Psoas muscle (tissue), 8 donors: Measurements from ENCODE around the gene SLC1A1. TPM values are rescaled to one million over a fixed set of nuclear protein-coding genes. Genes with fewer than 3 reads are reported as not detected.
A peak's percentile ranks its signal among the peaks of the same experiment; 100 is the strongest.

Source experiments
- ATAC-seq, 4 donors: fragments of 200-7000 bp; cut with Tn5 transposase; one replicate each; pipeline ENCODE4 v1.9.1; 2020; ENCODE audit warnings: moderate library complexity in 3 of 4, mild to moderate bottlenecking in 2 of 4
- DNase-seq, 2 donors: peaks; one replicate each; pipeline ENCODE4 v3.0.0-alpha.2; 2020
- H3K27ac ChIP-seq: fragments of 200-600 bp; one replicate; pipeline ENCODE4 v1.8.0; 2022
- H3K27me3 ChIP-seq, 3 donors: fragments of 200-600 bp in 1 of 3; one replicate each; pipeline versions ENCODE4 v1.6.1 to v1.8.0; 2013 to 2022; ENCODE audit warnings: low read length in 2 of 3, mild to moderate bottlenecking in 2 of 3, moderate library complexity in 1 of 3; ENCODE audit not compliant: insufficient read depth in 3 of 3
- H3K36me3 ChIP-seq, 2 donors: fragments of 200-600 bp in 1 of 2; one replicate each; pipeline versions ENCODE4 v1.6.1 to v1.8.0; 2013 to 2022; ENCODE audit warnings: low read depth in 1 of 2, mild to moderate bottlenecking in 1 of 2, moderate library complexity in 1 of 2; ENCODE audit not compliant: insufficient read depth in 1 of 2
- H3K4me1 ChIP-seq: fragments of 200-600 bp; one replicate; pipeline ENCODE4 v1.8.0; 2022
- H3K4me3 ChIP-seq: fragments of 200-600 bp; one replicate; pipeline ENCODE4 v1.8.0; 2022; ENCODE audit warnings: mild to moderate bottlenecking
- H3K9me3 ChIP-seq: fragments of 200-600 bp; one replicate; pipeline ENCODE4 v1.8.0; 2022
- WGBS, 3 donors: extraction: QIAGEN DNeasy Blood & Tissue Kit; methylation state at CpG; one replicate each; pipeline versions ENCODE4 v1.1.6 to v1.1.7; 2013; 5-methylcytosine and 5-hydroxymethylcytosine counted together
- intact Hi-C, 2 donors: fragments of 100-400 bp; cut with DNase I; formaldehyde crosslinking; loops; one replicate each; pipeline versions ENCODE4 v1.11.0 to v1.14.2; 2022
- polyA plus RNA-seq, 3 donors: library from polyadenylated mRNA; stranded (reverse); fragments of 200-250 nt; gene quantifications; one replicate each; pipeline ENCODE4 v1.2.3, GENCODE V29; 2013
- total RNA-seq, 4 donors: library from RNA; stranded (reverse); fragmentation: NEBNext Ultra II Directional in 2 of 4; extraction: Animal tissue kit (Norgen Biotek cat#: 25700) in 2 of 4; gene quantifications; one replicate each; pipeline versions ENCODE4 v1.2.1 to v1.2.4, GENCODE V29; 2021 to 2023
- TF ChIP-seq, protein P1 (sequence below): fragments of 200-600 bp; IDR thresholded peaks from one replicate; pipeline ENCODE4 v1.8.0; 2022; ENCODE audit warnings: antibody characterized with exemption
- donor health status: healthy with polysubstance abuse.
- donor health status: DM: no; HTN: no; CAD: no; lungs with moderate emphysema.
- donor health status: Bipolar disorder and iron deficiency.
- donor health status: healthy.
- donor health status: DM: yes; HTN: yes; CAD: no.
- donor health status: DM: no; HTN: no; CAD: no.
- donor health status: DM: no; HTN: no; CAD: no.
- donor health status: DM: yes; HTN: yes; CAD: no.

SLC1A1 gene
- total and polyA plus RNA-seq, 7 donors: 0.43 to 1.3 (median 1.0) TPM

DNA sequence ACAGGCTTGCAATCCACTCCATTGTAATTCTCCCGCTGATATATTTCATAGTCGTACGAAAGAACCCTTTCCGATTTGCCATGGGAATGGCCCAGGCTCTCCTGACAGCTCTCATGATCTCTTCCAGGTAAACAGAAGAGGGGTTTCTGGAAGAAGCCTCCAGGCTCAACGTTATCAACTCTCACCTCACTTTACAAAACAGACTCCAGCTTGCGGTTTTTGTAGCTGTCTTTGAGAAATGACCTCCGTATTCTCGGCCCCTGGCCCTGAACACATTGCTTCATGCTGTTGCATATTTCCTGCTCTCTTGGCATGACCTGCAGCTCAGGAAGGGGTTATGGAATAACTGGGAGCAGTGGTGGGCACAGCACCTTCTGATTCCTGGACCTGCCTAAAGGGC is 85.7 kb downstream of the SLC1A1 start:
- ATAC-seq (peak in 3 of 4 donors; percentile 9 to 26 (median 15)), DNase-seq (no peak)
- TF ChIP-seq, protein P1, sequence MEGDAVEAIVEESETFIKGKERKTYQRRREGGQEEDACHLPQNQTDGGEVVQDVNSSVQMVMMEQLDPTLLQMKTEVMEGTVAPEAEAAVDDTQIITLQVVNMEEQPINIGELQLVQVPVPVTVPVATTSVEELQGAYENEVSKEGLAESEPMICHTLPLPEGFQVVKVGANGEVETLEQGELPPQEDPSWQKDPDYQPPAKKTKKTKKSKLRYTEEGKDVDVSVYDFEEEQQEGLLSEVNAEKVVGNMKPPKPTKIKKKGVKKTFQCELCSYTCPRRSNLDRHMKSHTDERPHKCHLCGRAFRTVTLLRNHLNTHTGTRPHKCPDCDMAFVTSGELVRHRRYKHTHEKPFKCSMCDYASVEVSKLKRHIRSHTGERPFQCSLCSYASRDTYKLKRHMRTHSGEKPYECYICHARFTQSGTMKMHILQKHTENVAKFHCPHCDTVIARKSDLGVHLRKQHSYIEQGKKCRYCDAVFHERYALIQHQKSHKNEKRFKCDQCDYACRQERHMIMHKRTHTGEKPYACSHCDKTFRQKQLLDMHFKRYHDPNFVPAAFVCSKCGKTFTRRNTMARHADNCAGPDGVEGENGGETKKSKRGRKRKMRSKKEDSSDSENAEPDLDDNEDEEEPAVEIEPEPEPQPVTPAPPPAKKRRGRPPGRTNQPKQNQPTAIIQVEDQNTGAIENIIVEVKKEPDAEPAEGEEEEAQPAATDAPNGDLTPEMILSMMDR: no peak
- no peaks in the 10 kb centered on the region for H3K36me3 ChIP-seq
- H3K27ac ChIP-seq: peak overlapping the region; percentile 46
- intact Hi-C loops: no loop called here
- H3K4me3 ChIP-seq: no peak overlapping the region
- no peaks in the 10 kb centered on the region for H3K27me3 ChIP-seq
- no peaks in the 10 kb centered on the region for H3K4me1 ChIP-seq
- 80 to 86% (median 83%) methylated on average over 8 of the region's 8 CpGs for WGBS, 3 donors
- no peaks in the 10 kb centered on the region for H3K9me3 ChIP-seq

DNA sequence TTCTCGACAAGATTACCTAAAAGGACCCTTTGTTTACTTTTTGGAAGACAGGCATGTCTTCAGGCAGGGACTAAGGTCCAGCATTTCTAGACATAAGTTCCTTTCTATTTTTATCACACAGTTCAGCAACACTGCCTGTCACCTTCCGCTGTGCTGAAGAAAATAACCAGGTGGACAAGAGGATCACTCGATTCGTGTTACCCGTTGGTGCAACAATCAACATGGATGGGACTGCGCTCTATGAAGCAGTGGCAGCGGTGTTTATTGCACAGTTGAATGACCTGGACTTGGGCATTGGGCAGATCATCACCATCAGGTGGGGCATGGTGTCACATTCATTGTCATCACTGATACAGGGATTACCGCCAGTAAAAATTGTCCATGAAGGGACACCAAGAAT is 86.2 kb downstream of the SLC1A1 start:
- no peak for DNase-seq

DNA sequence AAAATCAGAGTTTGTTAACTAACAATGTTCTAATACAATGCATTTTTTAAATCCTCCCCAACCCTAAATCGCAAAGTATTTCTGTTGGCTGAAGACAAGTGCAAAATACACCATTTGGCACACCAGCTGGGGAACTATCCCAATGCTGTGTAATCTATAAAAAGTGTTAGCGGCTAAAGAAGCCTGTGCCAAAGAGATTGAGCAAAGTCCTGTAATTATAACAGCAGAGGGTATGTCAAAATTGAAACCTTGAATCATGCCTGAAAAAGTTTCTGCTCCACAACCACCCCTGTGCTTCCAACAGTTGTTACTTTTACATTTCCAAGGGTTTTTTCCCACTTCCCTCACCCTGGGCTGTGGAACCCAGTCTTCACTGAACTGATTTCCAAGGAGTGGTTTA is 88.7 kb downstream of the SLC1A1 start:
- DNase-seq: no peak
- Histone ChIP-seq H3K36me3 (no peaks in the 10 kb centered on the region), H3K27me3 (no peaks in the 10 kb centered on the region), H3K4me3 (no peak overlapping the region), H3K4me1 (no peaks in the 10 kb centered on the region), H3K27ac (no peak overlapping the region), H3K9me3 (no peaks in the 10 kb centered on the region)
- intact Hi-C loops: no loop called here
- WGBS, 3 donors: 41 to 60% (median 45%) methylated on average over 2 of the region's 2 CpGs
- ATAC-seq: no peak
- TF ChIP-seq, protein P1: no peak

More for the DNA sequence above, 86.2 kb downstream of the SLC1A1 start:
- no peaks in the 10 kb centered on the region for H3K9me3 ChIP-seq
- H3K4me3 ChIP-seq: no peak overlapping the region
- ATAC-seq: peak; percentile 89 to 97 (median 96)
- no peaks in the 10 kb centered on the region for H3K4me1 ChIP-seq
- peak overlapping the region; percentile 46 for H3K27ac ChIP-seq
- intact Hi-C loops: no loop called here
- H3K27me3 ChIP-seq: no peaks in the 10 kb centered on the region
- TF ChIP-seq, protein P1: no peak
- WGBS, 3 donors: 60 to 68% (median 63%) methylated on average over 8 of the region's 8 CpGs
- H3K36me3 ChIP-seq: no peaks in the 10 kb centered on the region

DNA sequence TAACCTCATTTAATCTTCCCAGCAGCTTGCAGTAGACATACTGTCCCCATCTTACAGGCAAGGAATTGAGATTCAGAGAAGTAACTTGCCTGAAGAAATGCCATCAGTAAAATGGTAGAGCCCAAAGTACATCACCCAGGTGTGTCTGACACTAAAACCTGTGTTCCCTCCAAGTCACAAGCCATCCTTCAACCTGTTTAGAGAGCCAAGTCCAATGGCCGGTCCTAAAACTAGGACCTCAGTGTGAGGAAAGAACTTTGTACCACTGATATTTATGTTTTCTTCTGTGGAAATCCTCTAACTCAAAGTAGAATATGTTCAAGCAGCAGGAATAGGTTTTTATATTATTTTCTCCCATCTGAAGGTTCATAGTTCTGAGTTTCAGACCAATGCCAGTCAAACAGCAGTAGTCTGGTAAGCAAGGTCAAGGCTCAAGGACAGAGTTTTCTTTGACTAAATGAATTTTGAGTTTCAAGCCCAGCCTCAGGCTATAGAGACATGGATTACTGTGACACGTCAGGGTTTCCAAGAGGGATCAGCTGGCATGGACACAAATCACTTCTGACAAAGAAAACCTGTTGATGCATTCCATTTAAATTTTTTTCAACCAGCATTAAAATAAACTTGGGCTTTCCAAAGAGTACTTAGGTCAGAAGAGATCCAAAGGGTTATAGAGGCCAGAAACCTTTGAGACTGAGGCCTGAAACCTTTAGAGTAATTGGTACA is 90.9 kb downstream of the SLC1A1 start:
- Histone ChIP-seq H3K9me3 (no peaks in the 10 kb centered on the region), H3K4me1 (no peaks in the 10 kb centered on the region), H3K27me3 (no peaks in the 10 kb centered on the region), H3K27ac (no peak overlapping the region), H3K36me3 (no peaks in the 10 kb centered on the region), H3K4me3 (no peak overlapping the region)
- ATAC-seq (no peak), DNase-seq (no peak)
- intact Hi-C loops: no loop called here
- TF ChIP-seq, protein P1: no peak
- WGBS, 3 donors: 62 to 68% (median 68%) methylated on average over 2 of the region's 2 CpGs
